ENCODE results near the gene RPLP1.

The RPLP1 gene

DNA sequence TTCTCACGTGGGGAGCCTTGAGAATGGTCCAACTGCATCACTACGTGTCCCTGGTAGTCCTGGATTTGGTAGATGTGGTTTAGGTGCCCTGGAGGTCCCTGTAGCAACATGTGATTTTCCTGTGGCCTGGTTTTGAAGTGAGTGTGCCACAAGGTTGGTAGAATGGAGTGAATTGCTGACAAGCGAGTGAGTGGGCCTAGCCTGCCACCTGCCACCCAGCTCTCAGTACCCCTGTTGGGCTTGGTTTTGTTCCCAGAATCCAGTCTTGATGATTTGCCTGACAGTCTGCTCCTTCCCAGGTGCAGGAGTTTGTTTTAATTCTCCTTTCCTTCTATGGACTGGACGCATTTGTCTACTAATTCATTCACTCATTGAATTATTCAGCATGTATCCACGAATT, 19.4 kb downstream of the RPLP1 start:
- DNase-seq = no peak

DNA sequence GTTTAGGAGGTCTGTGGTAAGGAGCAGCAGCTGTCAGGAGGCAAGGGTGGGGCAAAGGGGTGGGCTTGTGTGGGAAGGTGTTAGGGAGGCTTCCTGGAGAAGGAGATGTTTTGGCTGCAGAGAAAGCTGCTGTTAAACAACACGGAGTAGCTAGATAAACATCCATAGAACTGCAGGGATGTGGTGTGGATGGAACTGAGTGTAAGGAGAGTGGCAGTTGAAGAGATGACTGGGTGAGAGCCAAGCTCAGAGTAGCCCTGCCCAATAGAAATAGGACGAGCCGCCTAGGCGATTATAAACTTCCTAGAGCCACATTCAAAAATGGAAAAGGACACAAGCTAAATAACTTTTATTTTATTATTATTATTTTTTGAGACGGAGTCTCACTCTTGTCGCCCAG, 19.9 kb downstream of the RPLP1 start:
- no peak for DNase-seq

DNA sequence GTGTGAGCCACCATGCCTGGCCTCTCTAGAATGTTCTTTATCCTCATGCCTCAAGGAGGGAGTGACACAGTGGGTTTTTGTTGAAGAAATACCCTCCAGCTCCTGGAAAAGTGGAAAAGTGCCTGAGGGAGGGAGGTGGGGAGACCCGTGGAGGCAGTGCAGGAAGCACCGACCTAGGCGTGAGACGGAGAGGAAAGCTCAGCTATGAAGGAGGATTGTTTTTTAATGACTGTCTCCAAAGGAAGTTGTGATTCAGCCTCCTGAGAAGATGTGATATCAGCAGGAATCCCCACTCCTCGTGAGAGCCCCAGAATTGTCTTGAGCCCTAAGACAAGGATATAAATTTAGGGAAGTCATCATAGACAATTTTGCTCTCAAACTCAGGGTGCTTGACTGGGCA, 21.7 kb downstream of the RPLP1 start:
- no peak for DNase-seq

DNA sequence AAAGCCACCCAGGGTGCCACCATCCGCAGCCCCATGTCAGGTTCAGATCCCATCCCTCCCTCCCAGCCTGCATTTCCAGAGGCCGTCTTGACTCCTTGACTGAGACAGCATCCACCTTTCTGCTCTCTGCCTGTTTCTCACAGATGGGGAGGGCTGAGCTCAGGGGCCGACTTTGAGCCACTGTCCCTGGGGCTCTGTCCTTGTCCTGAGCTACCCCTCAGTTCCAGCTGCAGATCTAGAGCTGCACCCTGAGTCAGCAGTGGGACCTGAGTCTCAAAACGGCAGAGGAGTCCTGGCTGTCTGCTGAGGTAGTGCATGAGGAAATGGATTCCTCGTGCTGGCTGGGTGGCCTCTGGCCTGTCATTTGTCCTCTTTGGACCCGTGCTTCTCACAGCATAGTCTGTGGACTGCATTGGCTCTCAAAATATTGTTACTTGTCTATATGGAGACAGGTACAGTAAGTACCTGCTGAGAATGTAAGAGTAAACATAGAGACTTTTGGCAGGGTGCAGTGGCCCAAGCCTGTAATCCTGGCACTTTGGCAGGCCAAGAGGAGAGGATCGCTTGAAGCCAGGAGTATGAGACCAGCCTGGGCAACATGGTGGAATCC, 22.3 kb downstream of the RPLP1 start:
- no peak for DNase-seq

DNA sequence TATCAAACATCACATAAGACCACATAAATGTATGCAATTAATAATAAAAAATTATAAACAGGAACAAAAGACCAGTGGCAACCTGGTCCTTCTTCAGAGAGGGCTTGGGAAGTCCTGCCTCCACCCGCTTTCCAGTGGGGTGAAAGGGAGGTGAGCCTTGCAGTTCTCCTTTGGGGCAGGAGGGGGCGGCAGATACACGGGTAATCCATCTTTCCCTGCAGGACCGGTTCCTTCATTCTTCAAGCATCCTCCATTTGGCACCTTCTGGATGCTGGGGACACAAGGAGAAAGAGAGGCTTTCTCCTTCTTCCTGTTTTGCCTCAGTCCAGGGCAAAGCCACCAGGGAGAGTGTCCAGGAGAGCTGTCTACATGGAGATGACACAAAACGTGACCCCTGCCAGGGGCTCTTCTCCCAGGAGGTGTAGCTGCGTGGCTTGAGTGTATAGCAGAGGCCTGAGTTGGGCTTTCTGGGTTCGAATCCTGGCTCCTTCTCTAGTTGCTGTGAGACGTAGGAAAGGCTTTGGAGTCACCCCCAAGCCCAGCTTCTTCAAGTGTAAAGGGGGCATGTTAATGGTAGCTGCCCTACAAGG, 23.2 kb downstream of the RPLP1 start:
- peak; percentile 43 to 53 for DNase-seq

DNA sequence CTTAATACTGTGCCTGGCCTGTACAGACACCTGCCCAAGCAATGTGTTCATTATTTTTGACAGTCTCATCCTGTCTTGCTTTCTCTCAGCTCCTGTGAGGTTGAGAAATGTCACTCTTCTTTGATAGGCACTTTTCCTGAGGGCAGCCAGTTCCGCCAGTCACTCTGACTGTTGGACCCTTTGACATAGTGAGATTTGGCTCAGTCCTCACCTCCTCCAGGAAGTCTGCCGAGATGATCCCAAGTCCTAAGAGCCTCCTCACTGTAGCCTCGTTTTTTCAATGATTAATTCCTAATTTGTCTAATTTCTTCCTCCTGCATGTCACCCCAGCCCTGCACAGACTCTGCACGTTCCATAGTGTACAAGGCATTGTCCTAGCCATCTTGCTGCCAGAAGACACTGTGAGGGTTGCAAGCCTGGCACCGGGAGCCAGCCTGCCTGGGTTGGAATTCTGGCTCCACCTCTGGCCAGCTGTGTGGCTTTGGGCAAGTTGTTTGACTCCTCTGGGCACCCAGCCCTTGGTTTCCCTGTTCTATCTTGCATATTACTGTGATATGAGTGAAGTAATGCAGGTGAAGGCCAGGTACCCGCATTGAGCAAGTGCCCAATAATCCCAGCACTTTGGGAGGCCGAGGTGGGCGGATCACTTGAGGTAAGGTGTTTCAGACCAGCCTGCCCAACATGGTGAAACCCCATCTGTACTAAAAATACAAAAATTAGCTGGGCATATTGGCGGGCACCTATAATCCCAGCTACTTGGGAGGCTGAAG, 24.3 kb downstream of the RPLP1 start:
- no peak for DNase-seq

DNA sequence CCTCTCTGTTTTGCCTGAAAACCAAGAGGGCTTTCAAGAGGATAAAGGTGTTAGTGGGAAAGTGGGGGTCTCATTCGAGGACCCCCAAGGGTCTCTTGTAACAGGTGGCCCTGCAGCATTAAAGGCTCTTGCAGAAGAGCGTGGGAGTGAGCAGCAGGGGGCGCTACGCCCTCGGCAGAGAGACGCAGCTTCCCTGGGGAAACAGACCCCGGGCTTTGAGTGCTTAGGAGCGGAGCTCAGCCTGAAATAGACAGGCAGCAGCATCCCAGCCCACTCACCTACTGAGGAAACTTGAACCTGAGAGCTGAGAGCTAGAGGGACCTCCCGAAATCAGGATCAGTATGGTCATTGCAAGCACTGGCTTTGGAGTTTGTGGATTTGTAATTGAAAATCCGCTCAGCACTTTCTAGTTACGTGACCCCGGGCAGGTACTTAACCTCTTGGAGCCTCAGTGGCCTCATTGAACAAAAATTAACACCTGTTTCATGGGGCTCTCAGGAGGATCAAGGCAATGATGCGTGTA, 25.7 kb downstream of the RPLP1 start:
- peak; percentile 12 to 46 for DNase-seq

DNA sequence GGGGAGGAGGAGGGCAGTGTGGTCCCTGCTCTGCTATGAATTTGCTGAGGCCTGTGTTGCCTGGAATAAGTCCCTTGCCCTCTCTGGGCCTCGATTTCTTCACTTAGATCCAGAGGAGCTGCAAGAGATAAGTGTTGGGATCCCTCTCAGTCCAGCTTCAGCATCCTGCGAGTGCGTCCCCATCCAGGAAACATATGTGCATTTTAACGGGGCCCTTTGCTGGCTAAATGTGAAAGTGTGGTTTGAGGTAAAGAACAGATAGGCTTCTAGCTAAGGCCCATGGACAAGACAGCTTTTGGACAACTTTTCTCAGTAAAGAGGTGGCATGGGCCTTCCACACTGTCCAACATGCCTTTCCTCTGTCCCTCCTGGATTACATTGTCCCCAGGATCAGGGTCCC, 26.5 kb downstream of the RPLP1 start:
- no peak for DNase-seq

DNA sequence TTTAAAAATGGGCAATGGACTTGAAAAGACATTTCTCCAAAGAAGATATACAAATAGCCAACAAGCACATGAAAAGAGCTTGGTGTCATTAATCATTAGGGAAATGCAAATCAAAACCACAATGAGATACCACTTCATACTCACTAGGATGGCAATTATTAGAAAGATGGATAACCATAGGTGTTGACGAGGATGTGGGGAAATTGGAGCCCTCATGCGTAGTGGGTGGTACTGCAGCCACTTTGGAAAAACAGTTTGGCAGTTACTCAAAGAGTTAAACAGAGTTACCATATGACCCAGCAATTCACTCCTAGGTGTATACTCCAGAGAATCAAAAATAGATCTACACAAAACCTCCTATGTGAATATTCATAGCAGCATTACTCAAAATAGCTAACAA, 27.4 kb downstream of the RPLP1 start:
- no peak for DNase-seq

DNA sequence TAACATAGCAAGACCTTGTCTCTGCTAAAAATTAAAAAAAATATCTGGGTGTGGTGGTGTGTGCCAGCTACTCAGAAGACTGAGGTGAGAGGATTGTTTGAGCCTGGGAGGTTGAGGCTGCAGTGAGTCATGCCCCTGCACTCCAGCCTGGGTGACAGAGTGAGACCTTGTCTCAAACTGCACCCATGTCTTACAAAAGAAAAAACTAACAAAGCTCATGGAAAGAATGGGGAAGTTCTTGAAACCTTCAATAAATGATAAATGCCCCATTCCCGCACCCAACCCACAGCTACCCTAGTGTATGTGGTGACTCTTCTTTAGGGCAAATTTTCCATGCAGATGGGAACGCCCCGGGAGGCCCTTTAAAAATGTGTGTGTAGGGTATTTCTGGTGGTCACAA, 28.3 kb downstream of the RPLP1 start:
- DNase-seq = no peak

DNA sequence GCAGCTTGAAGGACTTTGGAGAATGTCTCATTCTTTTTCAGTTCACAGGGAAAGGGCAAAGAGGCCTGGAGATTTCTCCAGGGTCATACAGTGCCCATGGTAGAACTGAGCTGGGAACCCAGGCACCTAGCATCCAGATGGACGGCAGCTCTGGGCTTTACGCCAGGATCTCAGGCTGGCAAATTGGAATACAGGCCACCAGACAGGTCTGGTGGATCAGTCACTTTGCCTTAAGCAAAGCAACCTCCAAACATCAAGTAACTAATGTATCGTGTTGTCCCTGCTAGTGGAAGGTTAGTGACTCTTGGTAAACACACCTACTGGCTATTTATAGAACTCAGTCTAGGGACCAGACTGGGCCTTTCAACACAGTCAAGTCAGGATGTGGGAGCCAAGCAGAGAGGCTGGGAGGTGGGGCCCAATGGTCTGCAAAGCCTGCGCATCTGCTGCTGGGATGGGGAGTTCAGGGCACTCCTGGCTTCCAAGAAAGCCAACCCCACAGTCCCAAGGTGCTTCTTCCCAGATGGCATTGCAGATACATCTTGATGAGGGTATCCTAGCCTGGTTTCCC, 30.2 kb downstream of the RPLP1 start:
- no peak for DNase-seq

DNA sequence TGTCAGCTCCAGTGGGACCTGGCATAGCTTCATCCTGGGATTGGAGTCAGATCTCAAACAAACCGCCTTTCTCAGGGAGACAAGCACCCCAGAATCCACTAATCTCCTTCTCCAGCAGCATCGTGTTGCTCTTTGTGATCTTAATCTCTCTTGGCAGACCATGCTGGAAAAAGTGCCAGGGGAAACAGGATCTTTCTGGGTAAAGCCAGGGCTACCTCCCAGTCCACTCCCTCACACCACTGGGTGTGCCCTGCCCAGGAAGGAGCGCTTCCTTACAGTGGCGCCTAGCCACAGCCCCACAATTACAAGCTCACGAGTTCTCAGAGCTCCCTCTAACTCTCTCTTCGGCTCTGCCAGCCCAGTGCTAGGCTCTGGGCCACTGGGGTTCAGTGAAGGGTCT, 32.2 kb downstream of the RPLP1 start:
- no peak for DNase-seq

DNA sequence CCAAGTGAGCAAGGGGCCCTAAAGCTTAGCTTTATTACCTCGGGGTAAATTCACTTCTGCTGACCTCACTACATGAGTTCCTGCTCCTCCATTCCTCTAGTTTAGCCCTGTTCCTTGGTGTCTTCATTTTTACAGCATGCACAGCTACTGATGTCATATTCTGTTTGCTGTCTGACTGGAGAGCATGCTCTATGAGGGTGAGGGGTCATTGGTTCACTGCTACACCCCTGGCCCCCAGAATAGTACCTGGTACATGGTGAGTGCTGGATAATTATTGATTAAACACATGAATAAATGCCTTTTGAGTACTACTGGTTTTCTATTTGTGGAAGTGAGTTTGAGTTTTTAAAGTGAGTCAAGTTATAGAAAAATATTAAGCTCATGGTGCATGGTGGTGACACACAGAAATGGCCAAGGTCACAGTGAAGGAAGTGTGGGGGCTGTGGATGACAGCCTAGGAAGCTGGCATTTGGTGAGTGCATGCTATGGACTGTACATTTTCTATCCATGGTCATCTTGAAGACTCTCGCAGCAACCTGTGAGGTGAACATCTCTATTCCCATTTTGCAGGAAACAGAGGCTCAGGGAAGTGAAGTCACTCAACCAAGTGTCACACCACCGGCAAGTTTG, 34.0 kb downstream of the RPLP1 start:
- DNase-seq = no peak

DNA sequence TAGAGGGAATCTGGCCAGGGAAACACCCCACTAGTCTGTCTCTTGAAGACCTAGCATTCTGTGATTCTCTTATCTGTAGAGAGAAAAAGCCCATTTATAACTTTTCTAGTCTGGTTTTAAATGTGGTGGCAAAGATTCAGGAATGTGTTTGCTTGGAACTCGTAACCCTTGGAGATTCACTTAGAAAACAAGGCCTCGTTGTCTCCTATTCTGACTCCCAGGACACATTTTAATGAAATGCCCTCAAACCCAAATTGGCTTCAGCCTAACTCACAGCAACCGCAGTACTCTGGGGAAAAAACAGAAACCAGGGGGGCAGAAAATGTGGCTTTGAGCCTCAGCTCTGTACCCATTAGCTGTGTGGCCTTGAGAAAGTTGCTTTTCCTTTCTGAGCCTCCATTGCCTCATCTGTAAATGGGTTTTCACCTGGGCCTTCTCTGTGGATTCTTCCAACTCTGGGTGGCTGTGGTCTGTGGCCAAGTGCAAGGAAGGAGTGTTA, 36.5 kb downstream of the RPLP1 start:
- peak in 1 of 2 donors; percentile 45 for DNase-seq

DNA sequence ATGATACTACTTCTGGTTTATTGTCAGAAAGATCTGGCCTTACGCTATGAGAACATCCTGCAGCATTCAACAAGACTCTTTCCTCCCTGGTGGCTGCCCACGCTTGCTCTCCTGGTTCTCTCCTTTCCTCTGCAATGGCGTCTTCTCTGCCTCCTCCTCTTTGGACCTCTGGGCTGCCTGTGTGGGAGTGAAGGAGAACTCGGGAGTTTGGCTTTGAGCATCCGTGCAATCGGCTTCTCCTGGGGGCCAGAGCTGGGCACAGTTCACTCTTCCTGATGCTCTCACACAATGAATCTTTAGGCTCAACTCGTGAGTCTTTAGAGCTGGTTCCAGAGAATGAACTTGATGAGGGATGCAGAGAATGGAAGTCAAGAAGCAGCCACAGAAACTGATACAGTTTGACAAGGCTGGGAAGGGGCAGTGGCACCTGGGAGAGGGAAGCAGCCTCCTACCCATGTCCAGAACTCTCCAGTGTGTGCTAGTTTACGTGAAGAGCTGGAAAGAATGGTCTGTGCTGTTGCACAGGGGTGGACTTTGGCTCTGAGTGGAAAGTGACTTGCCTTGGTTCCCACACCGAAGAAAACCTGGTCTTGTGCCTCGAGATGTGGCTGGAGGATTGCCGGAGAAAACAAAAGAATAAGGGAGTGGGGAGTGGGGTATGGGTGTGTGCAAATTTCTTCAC, 37.9 kb downstream of the RPLP1 start:
- DNase-seq = no peak

DNA sequence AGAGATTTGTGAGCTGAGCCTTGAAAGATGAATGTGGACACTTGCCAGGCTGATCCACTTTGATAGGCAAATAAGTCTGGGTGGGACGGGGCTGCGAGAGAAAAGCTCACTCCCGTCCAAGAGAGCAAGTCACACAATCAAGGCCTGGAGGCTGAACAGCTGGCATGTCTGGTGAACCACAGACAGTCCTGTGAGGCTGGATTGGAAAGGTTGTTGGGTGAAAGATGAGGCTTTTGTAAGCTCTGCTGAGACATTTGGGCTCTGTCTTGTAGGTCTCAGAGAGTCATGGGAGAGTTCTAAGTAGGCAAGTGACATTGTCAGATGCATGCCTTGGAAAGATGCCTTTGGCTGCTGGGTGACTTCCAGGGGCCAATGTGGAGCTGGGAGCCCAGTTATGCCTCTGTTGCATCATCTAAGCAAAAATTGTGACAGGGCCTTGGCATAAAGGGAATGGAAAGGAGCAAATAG, 38.5 kb downstream of the RPLP1 start:
- DNase-seq = no peak

DNA sequence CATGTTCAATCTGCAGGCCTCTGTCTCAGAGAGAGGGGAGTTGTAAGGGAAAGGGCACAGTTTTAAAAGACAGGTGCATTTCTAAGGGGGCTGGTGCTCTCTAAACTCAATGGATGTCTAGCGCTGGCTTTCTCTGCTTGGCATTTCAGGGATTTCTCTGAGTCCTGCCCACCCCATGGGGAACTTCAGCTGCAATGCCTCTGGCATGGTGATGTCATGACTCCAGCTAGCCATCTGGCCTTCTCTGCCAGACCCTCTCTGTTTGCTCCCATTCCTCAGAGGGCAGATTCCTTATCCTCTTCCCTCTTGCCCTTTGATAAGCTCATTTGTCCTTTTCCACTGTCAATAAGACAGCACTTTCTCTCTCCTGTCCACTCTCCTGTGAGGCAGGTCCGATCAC, 40.8 kb downstream of the RPLP1 start:
- DNase-seq = no peak

DNA sequence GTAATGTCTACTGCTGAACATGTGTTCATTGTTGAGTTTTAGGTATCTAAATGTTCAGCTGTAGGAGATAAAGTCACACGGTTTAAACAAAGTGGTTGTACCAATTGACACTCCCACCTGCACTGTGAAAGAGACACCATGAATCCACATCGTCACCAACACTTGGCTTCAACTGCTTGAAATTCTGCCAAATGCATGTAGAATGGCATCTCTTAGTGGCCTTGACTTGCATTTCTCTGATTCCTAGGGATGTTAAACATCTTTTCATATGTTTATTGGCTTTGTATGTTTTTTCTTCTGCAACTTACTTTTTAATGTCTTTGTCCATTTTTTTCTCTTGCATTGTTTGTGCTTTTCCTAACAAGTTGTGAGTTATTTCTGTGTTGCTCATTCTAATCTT, 43.4 kb downstream of the RPLP1 start:
- DNase-seq = no peak

DNA sequence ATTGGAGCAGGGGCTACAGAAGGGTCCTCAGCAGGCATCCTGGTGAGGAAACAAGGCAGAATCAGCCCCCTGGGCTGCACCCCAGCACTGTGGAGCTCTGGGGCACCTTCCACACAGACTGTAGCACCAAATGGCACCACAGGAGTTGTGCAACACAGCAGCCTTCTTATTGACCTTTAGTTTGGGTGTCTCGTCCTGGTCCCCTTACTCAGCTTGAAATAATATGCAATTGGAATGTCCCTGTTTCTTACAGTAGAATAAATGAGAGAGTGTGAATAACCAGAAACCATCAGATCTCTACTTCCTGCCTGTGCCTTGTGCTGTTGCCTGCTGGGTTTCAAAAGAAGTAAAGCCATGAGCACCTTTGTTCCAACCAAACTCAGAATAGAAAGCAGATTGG, 44.5 kb downstream of the RPLP1 start:
- DNase-seq = no peak

DNA sequence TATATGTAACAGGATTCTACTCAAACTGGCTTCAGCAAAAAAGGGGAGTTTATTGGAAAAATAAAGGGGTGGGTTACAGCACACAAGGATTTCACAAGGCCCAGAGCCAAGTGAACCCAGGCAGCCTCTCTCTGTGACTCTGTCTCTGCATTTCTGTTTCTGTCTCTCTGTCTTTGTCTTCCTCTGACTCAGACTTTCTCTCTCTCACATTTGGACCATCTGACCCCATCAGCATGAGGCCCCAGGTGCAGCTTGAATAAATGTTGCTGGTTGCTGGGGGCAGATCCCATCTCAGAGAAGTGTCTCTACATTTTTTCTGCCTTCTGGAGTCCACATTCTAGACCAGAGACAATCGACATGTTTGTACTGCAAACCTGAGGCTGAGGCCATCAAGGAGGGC, 45.0 kb downstream of the RPLP1 start:
- no peak for DNase-seq

DNA sequence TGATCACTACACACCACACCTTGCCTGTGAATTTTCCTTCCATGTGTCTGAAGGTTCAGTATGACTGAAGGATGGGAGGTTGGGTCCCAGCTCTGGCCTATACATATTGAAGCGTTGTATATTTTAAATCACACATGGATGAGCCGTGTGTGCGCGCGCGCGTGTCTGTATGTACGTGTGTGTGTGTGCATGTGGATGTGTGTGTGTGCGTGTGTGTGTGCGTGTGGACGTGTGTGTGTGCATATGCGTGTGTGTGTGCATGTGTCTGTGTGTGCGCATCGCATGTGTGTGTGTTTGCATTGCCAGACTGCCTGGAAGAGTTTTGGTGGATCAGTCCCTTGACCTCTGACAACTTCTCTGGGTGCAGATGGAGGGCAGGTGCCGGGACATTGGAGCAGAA, 45.7 kb downstream of the RPLP1 start:
- DNase-seq = no peak

DNA sequence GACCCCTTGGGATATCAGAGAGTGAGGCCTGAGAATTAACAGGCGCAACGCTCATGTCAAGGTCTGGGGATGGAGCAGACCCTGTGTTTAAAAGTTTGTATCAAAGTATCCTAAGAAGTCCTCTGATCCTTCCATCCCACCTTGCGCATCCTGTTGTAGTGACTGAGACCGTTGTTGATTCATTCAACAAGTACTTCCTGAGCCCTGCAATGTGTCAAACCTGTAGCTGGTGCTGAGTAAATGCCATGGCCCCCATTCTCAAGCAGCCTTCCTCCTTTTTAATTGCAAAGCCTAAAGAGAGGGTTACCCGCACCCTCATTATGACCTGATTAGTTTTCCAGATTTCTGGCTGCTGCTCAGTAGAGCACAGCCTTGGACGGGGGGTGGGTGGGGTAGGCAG, 46.4 kb downstream of the RPLP1 start:
- DNase-seq = no peak

Data from hippocampal formation (tissue), 2 donors.